GM19324 (cell line): Measurements from ENCODE around the gene IDI2.

Experiments
- ATAC-seq: cut with Tn5 transposase; IDR thresholded peaks from one replicate; pipeline ENCODE4 v1.9.1; 2021; ENCODE audit warnings: mild to moderate bottlenecking, moderate library complexity; ENCODE audit not compliant: unreplicated experiment, low FRiP score

Gene IDI2

DNA sequence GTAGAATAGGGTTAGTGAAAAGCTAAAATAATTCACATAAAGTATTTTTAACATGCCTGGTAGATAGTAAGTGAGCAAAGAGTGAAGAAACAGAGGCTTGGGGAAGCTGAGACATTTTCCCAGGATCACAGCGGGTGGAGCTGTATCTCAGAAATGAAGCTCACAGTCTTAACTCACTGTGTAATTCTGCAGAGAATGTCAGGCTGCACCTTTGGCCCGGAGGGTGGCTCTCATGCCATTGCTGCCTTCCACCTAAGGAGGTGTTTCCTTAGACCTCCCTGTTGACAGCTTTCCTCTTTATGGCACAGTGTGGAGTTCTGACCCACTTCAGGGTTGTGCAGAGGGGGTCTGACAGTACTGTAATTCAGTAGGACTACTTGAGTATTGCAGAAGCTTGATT lies 40.3 kb downstream of the IDI2 start:
- ATAC-seq, result no peak

DNA sequence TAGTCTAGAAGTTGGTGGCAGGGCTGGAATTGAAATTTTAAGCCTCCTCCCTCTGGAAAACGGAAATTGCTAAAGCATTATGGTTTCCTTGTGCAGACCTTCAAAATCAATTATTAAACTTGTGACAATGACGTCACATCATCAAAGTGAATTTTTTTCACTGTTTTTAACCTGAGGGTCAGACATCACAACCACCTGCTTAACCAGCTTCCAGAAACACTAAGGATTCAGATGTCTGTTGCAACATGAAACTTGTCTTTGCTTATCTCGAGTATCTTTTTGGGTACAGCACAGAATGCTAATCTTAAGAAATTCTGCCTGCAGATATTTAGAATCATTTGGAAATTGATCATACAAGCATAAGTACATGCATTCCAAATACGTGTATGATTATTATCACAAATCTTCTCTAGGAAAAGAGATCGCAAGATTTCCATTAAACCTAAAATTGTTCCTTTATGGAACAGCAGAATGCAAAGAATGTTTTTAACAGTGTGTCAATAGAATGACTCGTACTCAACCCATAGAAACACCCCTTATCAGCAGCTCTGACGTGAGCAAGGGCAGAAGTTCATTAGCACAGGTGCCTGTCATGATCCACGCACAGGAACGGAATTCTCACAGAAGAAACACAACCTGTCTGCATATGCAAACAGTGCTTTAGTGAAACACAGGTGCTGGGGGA lies 41.5 kb downstream of the IDI2 start:
- no peak for ATAC-seq

DNA sequence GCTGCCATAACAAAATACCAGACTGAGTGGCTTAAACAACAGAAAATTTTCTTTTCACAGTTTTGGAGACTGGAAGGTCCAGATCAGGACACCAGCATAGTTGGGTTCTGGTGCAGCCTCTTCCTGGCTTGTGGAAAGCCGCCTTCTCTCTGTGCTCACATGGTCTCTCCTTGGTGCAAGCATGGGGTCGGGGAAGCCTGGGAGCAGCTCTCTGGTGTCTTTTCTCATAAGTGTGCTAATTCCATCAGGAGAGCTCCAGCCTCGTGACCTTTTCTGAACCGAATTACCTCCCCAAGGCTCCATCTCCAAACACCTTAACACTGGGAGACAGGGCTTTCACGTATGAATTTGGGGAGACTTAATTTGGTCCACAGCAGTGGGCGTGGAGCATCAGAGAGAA lies 42.3 kb downstream of the IDI2 start:
- no peak for ATAC-seq

DNA sequence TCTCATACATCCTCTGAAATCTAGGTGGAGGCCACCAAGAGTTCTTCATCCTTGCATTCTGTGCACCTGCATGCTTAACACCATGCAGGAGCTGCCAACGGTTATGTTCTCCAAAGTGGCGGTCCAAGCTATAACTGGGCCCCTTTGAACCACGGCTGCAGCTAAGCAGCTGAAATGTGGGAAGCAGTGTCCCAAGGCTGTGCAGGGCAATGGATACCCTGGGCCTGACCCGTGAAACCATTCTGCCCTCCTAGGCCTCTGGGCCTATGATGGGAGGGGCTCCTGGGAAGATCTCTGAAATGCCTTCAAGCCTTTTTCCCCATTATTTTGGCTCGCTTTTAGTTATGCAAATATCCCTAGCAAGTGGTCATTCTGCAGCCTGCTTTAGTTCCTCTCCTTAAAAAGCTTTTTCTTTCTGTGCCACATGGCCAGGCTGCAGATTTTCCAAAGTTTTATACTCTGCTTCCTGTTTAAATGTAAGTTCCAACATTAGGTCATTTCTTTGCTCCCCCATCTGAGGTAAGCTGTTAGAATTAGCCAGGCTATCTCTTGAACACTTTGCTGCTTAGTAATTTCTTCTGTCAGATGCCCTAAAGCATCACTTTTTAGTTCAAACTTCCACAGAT lies 45.1 kb downstream of the IDI2 start:
- ATAC-seq, result no peak

DNA sequence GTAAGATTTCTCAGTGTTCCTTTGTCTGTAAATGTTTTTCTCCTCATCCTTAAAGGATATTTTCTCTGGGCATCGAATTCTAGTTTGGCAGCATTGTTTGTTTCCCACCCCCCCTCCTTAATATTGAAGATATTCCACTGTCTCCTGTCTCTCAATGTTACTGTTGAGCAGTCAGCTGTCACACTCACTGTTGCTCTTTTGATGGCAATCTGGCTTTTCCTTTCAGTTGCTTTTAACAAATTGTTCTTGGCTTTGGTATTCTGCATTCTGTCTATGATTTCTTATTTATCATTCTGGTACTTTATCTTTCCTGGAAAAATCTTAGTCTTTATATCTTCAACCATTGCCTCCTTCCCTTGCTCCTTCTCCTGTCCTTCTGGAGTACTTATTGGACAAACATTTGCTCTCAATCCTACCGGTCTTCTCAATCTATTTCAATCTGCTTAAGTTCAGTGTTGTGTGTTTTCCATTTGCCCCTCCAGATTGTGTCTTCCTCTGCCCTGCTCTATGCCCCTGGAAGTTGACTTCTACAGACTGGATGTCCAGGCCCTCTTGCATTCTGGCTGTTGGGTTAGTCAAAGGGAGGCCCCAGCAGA lies 46.7 kb downstream of the IDI2 start:
- no peak for ATAC-seq

DNA sequence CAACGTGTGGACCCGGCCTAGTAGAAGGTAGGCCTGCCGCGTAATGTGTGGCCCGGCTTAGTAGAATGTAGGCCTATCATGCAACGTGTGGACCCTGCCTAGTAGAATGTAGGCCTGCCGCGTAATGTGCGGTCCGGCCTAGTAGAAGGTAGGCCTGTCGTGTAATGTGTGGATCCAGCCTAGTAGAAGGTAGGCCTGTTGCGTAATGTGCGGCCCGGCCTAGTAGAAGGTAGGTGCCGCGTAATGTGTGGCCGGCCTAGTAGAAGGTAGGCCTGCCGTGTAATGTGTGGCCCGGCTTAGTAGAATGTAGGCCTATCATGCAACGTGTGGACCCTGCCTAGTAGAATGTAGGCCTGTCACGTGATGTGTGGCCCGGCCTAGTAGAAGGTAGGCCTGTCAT lies 49.3 kb downstream of the IDI2 start:
- no peak for ATAC-seq

DNA sequence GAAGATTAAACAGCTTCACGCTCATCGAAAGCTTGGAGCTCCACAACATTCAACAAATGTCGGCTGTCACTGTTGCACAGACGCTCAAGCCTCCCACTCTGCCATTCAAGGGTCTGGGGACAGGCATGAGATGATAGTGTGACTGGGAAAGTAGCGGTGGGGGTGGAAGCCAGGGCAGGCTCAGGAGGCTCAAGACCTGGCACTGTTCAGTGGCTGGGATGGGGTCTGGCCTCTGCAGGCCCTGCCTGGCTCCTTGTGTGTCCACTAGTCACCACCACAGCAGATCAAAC lies 50.9 kb downstream of the IDI2 start:
- no peak for ATAC-seq

DNA sequence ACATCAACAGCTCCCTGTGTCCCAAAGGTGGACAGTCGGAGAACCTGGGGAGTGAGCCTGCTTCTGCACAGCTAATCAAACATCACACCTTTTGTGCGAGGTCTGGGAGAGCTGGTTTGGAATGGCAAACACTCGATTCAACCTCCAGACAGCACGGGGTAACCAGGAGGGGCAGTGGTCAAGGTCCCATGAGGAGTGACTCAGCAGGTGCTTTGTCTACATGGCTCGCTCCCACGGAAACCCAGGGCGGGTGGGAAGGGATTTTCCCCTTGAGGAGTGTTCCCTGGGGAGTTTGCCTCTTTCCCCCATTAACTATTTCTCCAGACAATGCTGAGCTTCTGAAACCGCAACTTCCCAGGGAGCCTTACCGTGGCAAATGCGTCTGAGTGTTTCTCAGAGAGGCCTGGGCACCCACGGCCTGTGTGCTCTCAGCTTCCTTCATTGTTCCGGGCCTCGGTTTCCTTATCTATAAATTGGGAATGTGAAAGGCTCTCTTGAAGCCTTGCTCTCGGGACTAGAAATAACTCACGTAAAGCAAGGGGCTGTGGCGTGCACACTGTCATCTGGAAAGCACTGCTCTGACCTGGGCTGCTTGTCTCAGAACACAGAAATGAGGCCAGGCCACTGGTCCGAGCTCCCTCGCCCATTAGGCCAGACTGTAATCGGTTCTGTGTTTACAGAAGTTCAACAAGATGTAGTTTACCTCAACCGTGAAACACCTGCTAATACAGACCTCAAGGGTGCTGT lies 51.4 kb downstream of the IDI2 start:
- ATAC-seq, result no peak

DNA sequence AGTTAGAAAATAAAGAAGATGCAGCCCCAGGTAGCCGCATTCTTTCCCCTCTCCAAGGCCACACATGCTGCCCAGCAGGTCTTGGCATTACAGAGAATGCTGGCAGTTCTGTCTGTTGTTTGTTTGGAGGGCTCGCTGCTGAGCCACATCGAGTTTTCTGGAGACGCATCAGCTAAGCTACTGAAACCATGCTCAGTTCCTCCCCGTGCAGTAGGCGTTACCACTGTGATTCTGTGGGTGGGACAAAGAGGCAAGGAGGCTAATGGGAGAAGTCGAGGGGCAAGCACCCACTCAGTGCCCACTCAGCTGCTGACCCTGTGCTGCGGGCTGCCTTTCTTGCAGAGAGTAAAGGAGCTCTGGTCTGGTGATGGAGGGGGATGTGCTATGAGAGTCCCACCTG lies 52.9 kb downstream of the IDI2 start:
- ATAC-seq, result no peak

DNA sequence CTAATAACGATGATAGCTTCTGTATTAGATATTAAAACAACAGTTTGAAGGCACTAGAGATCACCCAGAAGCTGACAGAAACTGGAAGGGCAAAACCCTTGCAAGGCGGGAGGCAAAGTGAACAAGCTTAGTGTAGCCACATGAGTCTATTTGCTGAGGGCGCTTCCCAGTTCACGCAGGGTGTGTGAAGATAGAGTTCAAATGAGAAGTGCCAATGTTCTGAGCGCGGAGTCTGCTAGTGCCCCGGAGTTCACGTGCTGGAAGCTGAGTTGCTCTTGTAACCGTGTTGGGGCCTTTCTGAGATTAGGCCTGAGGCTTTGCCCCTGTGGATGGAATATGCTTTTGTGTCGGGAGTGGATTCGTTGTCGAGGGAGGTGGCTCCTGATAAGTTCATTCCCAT lies 54.0 kb downstream of the IDI2 start:
- no peak for ATAC-seq

DNA sequence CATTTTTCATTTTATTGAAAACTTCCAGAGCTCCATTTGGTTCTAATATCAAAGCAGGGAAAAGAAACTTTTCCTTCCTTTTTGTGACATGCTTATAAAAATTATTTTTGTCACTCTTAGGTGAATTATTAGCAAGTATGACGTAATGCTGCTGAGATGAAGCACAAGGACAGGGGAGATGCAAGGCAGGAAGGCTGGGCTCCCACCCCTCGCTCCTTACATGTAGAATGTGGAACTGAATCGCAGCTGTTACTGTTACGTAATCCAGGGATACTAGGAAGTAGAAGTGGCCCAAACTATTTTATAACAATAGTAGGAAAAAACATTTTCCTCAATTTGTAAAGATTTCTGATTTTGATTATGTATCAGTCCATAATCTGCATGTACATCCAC lies 54.5 kb downstream of the IDI2 start:
- no peak for ATAC-seq

DNA sequence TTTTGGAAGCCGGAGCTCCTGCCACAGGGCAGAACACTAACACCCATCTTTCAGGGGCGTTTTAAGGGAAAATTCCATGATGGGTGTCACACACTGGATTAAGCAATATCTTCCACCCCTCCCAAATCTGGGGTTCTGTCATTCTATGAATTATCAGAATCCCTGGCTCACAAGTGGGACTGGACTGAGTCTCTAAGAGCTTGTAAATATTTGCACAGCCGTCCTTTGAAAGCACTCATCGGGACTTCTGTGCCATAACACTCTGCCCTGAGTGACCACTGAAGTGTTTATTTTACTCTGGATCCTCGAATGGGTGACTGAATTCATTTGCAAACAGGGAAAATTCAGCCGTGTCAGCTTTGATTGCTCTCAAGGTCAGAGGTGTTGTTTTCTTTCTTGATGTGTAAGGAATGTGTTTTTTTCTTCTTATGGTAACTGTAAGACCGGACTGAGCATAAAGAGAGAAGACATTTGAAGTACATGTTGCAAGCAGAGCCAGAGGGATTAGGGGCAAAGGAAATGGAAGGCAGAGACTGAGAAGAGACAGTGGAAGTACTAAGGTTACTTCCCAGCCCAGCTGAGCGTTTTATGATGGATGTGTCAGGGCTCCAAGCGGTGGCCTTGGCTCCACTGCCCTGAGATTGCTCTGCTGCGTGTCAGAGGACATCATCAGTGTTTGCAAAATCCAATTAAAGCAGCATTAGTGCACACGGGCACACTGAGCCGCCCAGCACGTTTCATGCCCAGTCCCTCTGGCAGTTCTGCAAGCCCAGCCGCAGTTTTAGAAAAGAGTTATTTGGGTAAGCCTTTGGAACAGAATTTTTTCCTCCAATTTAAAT lies 55.1 kb downstream of the IDI2 start:
- no peak for ATAC-seq

DNA sequence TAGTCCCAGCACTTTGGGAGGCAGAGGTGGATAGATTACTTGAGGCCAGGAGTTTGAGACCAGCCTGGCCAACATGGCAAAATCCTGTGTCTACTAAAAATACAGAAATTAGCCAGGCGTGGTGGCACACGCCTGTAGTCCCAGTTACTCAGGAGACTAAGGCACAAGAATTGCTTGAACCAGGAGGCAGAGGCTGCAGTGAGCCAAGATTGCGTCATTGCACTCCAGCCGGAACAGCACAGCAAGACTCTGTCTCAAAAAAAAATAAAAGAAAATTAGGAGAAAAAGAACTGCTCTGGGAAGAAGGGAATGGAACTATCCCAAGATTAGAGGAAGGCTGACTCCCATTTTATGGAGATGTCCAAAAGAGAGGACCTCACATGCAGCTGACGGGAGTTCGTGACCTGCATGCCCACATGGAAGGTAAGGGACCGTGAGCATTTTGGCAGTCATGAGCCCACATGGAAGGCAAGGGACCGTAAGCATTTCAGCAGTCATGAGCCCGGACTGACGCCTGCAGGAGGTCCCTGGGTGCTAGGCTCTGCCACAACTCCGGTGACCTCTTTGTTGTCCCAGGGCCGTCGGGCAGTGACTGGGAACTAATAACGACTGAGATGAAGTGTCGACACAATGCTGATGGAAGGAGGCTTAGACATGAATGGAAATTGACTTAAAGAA lies 56.0 kb downstream of the IDI2 start:
- ATAC-seq, result no peak
